ENCODE data around the gene S1PR1. TPM values are rescaled to one million over a fixed set of nuclear protein-coding genes. Genes with fewer than 3 reads are reported as not detected.
"Not testable (repeated sequence)": the region's sequence is repeated elsewhere in the genome, so short reads cannot be mapped to it uniquely, and the experiment has no call there.

Gene S1PR1
- total RNA-seq, 2 experiments from 2014 or later = 397 to 414 TPM

GRCh38 chr1:101205457-101205856 lies 31.4 kb upstream of the S1PR1 start:
- no peaks in the 10 kb centered on the region for H3K27me3 ChIP-seq (ENCODE audit: control insufficient read depth in 1 of 2, insufficient read depth in 2 of 2, low read length in 2 of 2)
- H3K36me3 ChIP-seq (ENCODE audit: insufficient read depth, low read length) = no peaks in the 10 kb centered on the region
- no peaks in the 10 kb centered on the region for H3K9me3 ChIP-seq (ENCODE audit: control insufficient read depth in 1 of 2, insufficient read depth in 1 of 2, low read length in 2 of 2)
- no peak overlapping the region for H3K4me3 Mint-ChIP-seq
- ATAC-seq (ENCODE audit: poor library complexity) = no peak
- no peak for TF ChIP-seq CTCF (IDR thresholded peaks at IDR 0.05)
- H3K9me3 Mint-ChIP-seq = no peaks in the 10 kb centered on the region
- no peak for DNase-seq
- CTCF ChIA-PET = no interaction called here
- no peaks in the 10 kb centered on the region for H3K27me3 Mint-ChIP-seq
- no peaks in the 10 kb centered on the region for H3K36me3 Mint-ChIP-seq (ENCODE audit: low read depth)
- no peaks in the 10 kb centered on the region for H3K4me1 ChIP-seq (ENCODE audit: insufficient read depth, low read length)
- no peak overlapping the region for H3K4me3 ChIP-seq (ENCODE audit: low read length)
- intact Hi-C loops (cut with DNase I, micrococcal nuclease) = no loop called here
- H3K27ac Mint-ChIP-seq = no peak overlapping the region
- POLR2A ChIA-PET = no interaction called here
- no peak overlapping the region for H3K27ac ChIP-seq (ENCODE audit: low read depth in 1 of 2, low read length in 2 of 2)
- H3K4me1 Mint-ChIP-seq (ENCODE audit: low read depth) = no peaks in the 10 kb centered on the region

DNA sequence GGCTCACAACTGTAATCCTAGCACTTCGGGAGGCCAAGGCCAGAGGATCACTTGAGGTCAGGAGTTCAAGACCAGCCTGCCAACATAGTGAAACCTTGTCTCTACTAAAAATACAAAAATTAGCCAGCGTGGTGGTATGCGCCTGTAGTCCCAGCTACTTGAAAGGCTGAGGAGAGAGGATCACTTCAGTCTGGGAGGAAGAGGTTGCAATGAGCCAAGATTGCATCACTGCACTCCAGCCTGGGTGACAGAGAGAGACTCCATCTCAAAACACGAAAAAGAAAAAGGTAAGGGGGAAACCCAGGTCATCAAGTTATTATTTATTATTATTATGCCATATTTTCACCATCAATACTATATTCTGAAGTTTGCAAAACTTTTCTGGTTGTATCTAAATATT lies 30.7 kb upstream of the S1PR1 start:
- H3K27me3 ChIP-seq (ENCODE audit: control insufficient read depth in 1 of 2, insufficient read depth in 2 of 2, low read length in 2 of 2); DNase-seq; intact Hi-C loops (cut with DNase I, micrococcal nuclease); CTCF ChIA-PET; H3K9me3 ChIP-seq (ENCODE audit: control insufficient read depth in 1 of 2, insufficient read depth in 1 of 2, low read length in 2 of 2); H3K4me1 Mint-ChIP-seq (ENCODE audit: low read depth); H3K9me3 Mint-ChIP-seq; H3K36me3 ChIP-seq (ENCODE audit: insufficient read depth, low read length); H3K27ac ChIP-seq (ENCODE audit: low read depth in 1 of 2, low read length in 2 of 2); H3K4me1 ChIP-seq (ENCODE audit: insufficient read depth, low read length); H3K4me3 Mint-ChIP-seq; POLR2A ChIA-PET; H3K27ac Mint-ChIP-seq; H3K4me3 ChIP-seq (ENCODE audit: low read length); H3K36me3 Mint-ChIP-seq (ENCODE audit: low read depth); ATAC-seq (ENCODE audit: poor library complexity); H3K27me3 Mint-ChIP-seq: not testable (repeated sequence)

- H3K4me1 ChIP-seq (ENCODE audit: insufficient read depth, low read length); intact Hi-C loops (cut with DNase I, micrococcal nuclease); H3K9me3 ChIP-seq (ENCODE audit: control insufficient read depth in 1 of 2, insufficient read depth in 1 of 2, low read length in 2 of 2); ATAC-seq (ENCODE audit: poor library complexity); H3K27ac Mint-ChIP-seq; H3K9me3 Mint-ChIP-seq; CTCF ChIA-PET; H3K27me3 Mint-ChIP-seq; H3K27me3 ChIP-seq (ENCODE audit: control insufficient read depth in 1 of 2, insufficient read depth in 2 of 2, low read length in 2 of 2); H3K27ac ChIP-seq (ENCODE audit: low read depth in 1 of 2, low read length in 2 of 2); H3K4me3 Mint-ChIP-seq; H3K4me1 Mint-ChIP-seq (ENCODE audit: low read depth); H3K4me3 ChIP-seq (ENCODE audit: low read length); POLR2A ChIA-PET; H3K36me3 Mint-ChIP-seq (ENCODE audit: low read depth); DNase-seq; H3K36me3 ChIP-seq (ENCODE audit: insufficient read depth, low read length): not testable (repeated sequence)
Measured at GRCh38 chr1:101207271-101207670, 29.5 kb upstream of the S1PR1 start.

DNA sequence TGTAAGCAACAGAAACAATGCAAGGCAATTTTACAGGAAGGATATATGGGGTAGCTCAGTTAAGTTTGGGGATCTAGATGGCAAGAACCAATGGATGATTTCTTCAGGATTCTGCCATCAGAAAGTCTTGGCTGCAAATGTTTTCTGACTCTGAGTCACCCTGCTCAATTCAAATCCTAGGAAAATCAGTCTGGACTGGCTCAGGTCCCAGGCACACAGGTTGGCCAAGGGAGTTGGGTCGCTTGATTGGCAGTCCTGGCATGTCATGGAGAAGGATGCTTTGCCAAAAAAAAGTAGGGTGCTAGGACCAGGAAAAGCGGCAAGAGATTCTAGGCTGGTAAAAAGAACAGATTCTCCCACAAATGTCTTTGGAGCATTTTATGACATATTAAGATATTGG lies 28.9 kb upstream of the S1PR1 start:
- ChIA-PET CTCF (interaction anchor here (0.6 kb wide), 1 partner anchor 168 kb away, joined by 3 read pairs; no protein-coding TSS in a partner anchor), POLR2A (interaction anchor here (0.7 kb wide), 1 partner anchor 195 kb away, joined by 3 read pairs; no protein-coding TSS in a partner anchor)
- no peaks in the 10 kb centered on the region for H3K4me1 ChIP-seq (ENCODE audit: insufficient read depth, low read length)
- H3K27me3 ChIP-seq (ENCODE audit: control insufficient read depth in 1 of 2, insufficient read depth in 2 of 2, low read length in 2 of 2) = no peaks in the 10 kb centered on the region
- ATAC-seq (ENCODE audit: poor library complexity) (no peak), DNase-seq (no peak)
- Mint-ChIP-seq H3K9me3 (no peaks in the 10 kb centered on the region), H3K36me3 (ENCODE audit: low read depth) (no peaks in the 10 kb centered on the region), H3K27me3 (no peaks in the 10 kb centered on the region), H3K27ac (no peak overlapping the region), H3K4me3 (no peak overlapping the region), H3K4me1 (ENCODE audit: low read depth) (no peaks in the 10 kb centered on the region)
- H3K9me3 ChIP-seq (ENCODE audit: control insufficient read depth in 1 of 2, insufficient read depth in 1 of 2, low read length in 2 of 2) = no peaks in the 10 kb centered on the region
- no peak for TF ChIP-seq CTCF (IDR thresholded peaks at IDR 0.05)
- no peak overlapping the region for H3K27ac ChIP-seq (ENCODE audit: low read depth in 1 of 2, low read length in 2 of 2)
- intact Hi-C loops (cut with DNase I, micrococcal nuclease) = no loop called here
- no peak overlapping the region for H3K4me3 ChIP-seq (ENCODE audit: low read length)
- no peaks in the 10 kb centered on the region for H3K36me3 ChIP-seq (ENCODE audit: insufficient read depth, low read length)
